Glutamatergic neuron (in vitro differentiated cells): ENCODE measurements around the gene CCL19. TPM values are rescaled to one million over a fixed set of nuclear protein-coding genes. Genes with fewer than 3 reads are reported as not detected.
"Not testable (repeated sequence)": the region's sequence is repeated elsewhere in the genome, so short reads cannot be mapped to it uniquely, and the experiment has no call there.

ENCODE experiments used
- DNase-seq: peaks from one replicate; pipeline ENCODE4 v3.0.0; 2022
- H3K27ac Mint-ChIP-seq: one replicate; pipeline ENCODE4 v1.8.0; 2020; ENCODE audit warnings: mild to moderate bottlenecking, mixed read lengths, inconsistent platforms; ENCODE audit not compliant: unreplicated experiment
- H3K27me3 Mint-ChIP-seq: one replicate; pipeline ENCODE4 v1.8.0; 2020; ENCODE audit warnings: mild to moderate bottlenecking, moderate library complexity, mixed read lengths, inconsistent platforms; ENCODE audit not compliant: unreplicated experiment
- H3K36me3 Mint-ChIP-seq: one replicate; pipeline ENCODE4 v1.8.0; 2020; ENCODE audit warnings: mild to moderate bottlenecking, mixed read lengths, inconsistent platforms; ENCODE audit not compliant: unreplicated experiment
- H3K4me1 Mint-ChIP-seq: one replicate; pipeline ENCODE4 v1.8.0; 2020; ENCODE audit warnings: mild to moderate bottlenecking, low read depth, mixed read lengths, inconsistent platforms; ENCODE audit not compliant: unreplicated experiment
- H3K4me3 Mint-ChIP-seq: one replicate; pipeline ENCODE4 v1.8.0; 2020; ENCODE audit warnings: mild to moderate bottlenecking, mixed read lengths, inconsistent platforms; ENCODE audit not compliant: unreplicated experiment
- H3K9me3 Mint-ChIP-seq: one replicate; pipeline ENCODE4 v1.8.0; 2020; ENCODE audit warnings: mild to moderate bottlenecking, moderate library complexity, mixed read lengths, inconsistent platforms; ENCODE audit not compliant: unreplicated experiment
- CTCF ChIP-seq: fragments of 200-600 bp; sonication (generic); IDR thresholded peaks from one replicate; pipeline ENCODE4 v1.5.0; 2021; ENCODE audit not compliant: partially characterized antibody, unreplicated experiment
- long read RNA-seq: library from polyadenylated mRNA; unstranded; transcript quantifications from one replicate; pipeline ENCODE4 v2.0.0, GENCODE V29; 2020; ENCODE audit not compliant: unreplicated experiment
- total RNA-seq: library from RNA; stranded (reverse); fragmentation: NEBNext Ultra II Directional; extraction: Animal tissue kit (Norgen Biotek cat#: 25700); gene quantifications from one replicate; pipeline ENCODE4 v1.2.1, GENCODE V29; 2021; ENCODE audit not compliant: unreplicated experiment

Gene CCL19
- not detected for total RNA-seq
- long read RNA-seq, result 0 reads

GRCh38 chr9:34690983-34691935, at the start of gene CCL19:
TSS of gene CCL19 (minus strand) at chr9:34691276. CDS start at chr9:34691139, 137 bp downstream.
- peaks cover 5% of the 10 kb centered on the region for H3K36me3 Mint-ChIP-seq
- H3K27ac Mint-ChIP-seq, result no peak within 1 kb of the TSS
- H3K4me3 Mint-ChIP-seq, result no peak within 1 kb of the TSS
- H3K27me3 Mint-ChIP-seq, result no peaks in the 10 kb centered on the region
- no peak for TF ChIP-seq CTCF
- H3K4me1 Mint-ChIP-seq, result no peaks in the 10 kb centered on the region
- peaks cover 3% of the 10 kb centered on the region for H3K9me3 Mint-ChIP-seq
- DNase-seq, result no peak

- not testable (repeated sequence) for H3K36me3 Mint-ChIP-seq, H3K4me3 Mint-ChIP-seq, H3K27ac Mint-ChIP-seq, H3K9me3 Mint-ChIP-seq, DNase-seq, H3K4me1 Mint-ChIP-seq, H3K27me3 Mint-ChIP-seq
Measured at GRCh38 chr9:34740176-34740575, 49.1 kb upstream of the CCL19 start.

GRCh38 chr9:34737677-34738260, 46.7 kb upstream of the CCL19 start:
- no peaks in the 10 kb centered on the region for H3K4me1 Mint-ChIP-seq
- no peak overlapping the region for H3K27ac Mint-ChIP-seq
- peaks cover 3% of the 10 kb centered on the region for H3K27me3 Mint-ChIP-seq
- H3K9me3 Mint-ChIP-seq, result no peaks in the 10 kb centered on the region
- DNase-seq, result no peak
- TF ChIP-seq CTCF, result no peak
- H3K36me3 Mint-ChIP-seq, result no peaks in the 10 kb centered on the region
- H3K4me3 Mint-ChIP-seq, result no peak overlapping the region

- DNase-seq, result no peak
- no peak overlapping the region for H3K27ac Mint-ChIP-seq
Measured at GRCh38 chr9:34734720-34735119, 43.6 kb upstream of the CCL19 start.

GRCh38 chr9:34732886-34733285, 41.8 kb upstream of the CCL19 start:
- H3K4me3 Mint-ChIP-seq, result no peak overlapping the region
- H3K27me3 Mint-ChIP-seq, result peaks cover 3% of the 10 kb centered on the region
- no peak overlapping the region for H3K27ac Mint-ChIP-seq
- DNase-seq, result no peak
- no peaks in the 10 kb centered on the region for H3K9me3 Mint-ChIP-seq
- no peaks in the 10 kb centered on the region for H3K4me1 Mint-ChIP-seq
- no peak for TF ChIP-seq CTCF
- no peaks in the 10 kb centered on the region for H3K36me3 Mint-ChIP-seq

More at GRCh38 chr9:34734720-34735119, 43.6 kb upstream of the CCL19 start:
- no peaks in the 10 kb centered on the region for H3K9me3 Mint-ChIP-seq
- H3K27me3 Mint-ChIP-seq, result peaks cover 3% of the 10 kb centered on the region
- no peak for TF ChIP-seq CTCF
- no peaks in the 10 kb centered on the region for H3K4me1 Mint-ChIP-seq
- H3K4me3 Mint-ChIP-seq, result no peak overlapping the region
- no peaks in the 10 kb centered on the region for H3K36me3 Mint-ChIP-seq
